GM12865 (cell line): ENCODE data around the gene STXBP2.
A peak's percentile ranks its signal among the peaks of the same experiment; 100 is the strongest.

Source experiments
- DNase-seq: peaks from one replicate; pipeline ENCODE4 v3.0.0; 2010; ENCODE audit warnings: low read depth
- H3K4me3 ChIP-seq: 2 replicates; pipeline ENCODE4 v1.5.1; 2011; ENCODE audit warnings: mild to moderate bottlenecking, low read depth, low read length, control low read depth
- TF ChIP-seq, protein P1 (sequence below): IDR thresholded peaks from 2 replicates; pipeline ENCODE4 v1.5.1; 2011; ENCODE audit warnings: low read length, control low read depth, low read depth, inconsistent platforms; ENCODE audit not compliant: insufficient read depth; ENCODE audit errors: missing control alignments

Gene STXBP2

DNA sequence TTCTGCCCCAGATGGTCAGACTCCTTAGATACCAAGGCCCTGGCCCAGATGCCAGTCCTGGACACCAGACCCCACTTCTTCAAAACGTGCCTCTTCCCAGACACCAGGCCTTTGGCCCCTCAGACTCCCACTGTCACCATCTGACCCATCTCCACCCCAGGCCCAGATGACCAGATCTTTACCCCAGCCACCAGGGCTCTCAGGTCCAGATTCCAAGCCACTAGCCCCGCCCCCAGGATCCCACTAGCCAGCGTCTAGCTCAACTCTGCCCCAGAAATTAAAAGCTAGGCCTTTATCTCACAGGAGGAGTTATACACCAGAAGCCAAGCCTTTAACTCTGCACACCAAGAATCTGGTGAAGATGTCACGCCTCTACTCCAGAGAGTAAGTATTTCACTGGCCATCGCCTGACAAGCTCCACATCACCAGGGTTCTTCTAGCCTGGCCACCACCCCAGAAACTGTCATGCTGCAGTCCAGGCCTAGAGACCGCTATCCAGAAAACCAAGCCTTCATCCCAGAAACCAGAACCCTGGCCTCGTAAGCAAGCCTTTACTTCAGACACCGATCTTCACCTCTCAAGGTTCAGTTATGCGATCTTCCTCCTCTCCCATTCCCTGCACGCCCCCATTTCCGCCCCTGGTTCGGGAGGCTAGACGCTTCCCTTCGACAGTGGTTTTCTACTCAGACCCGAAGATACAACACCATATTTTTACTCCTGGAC is 8.2 kb upstream of the STXBP2 start:
- TF ChIP-seq, protein P1, sequence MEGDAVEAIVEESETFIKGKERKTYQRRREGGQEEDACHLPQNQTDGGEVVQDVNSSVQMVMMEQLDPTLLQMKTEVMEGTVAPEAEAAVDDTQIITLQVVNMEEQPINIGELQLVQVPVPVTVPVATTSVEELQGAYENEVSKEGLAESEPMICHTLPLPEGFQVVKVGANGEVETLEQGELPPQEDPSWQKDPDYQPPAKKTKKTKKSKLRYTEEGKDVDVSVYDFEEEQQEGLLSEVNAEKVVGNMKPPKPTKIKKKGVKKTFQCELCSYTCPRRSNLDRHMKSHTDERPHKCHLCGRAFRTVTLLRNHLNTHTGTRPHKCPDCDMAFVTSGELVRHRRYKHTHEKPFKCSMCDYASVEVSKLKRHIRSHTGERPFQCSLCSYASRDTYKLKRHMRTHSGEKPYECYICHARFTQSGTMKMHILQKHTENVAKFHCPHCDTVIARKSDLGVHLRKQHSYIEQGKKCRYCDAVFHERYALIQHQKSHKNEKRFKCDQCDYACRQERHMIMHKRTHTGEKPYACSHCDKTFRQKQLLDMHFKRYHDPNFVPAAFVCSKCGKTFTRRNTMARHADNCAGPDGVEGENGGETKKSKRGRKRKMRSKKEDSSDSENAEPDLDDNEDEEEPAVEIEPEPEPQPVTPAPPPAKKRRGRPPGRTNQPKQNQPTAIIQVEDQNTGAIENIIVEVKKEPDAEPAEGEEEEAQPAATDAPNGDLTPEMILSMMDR = no peak
- H3K4me3 ChIP-seq = peak overlapping the region; percentile 93
- no peak for DNase-seq

DNA sequence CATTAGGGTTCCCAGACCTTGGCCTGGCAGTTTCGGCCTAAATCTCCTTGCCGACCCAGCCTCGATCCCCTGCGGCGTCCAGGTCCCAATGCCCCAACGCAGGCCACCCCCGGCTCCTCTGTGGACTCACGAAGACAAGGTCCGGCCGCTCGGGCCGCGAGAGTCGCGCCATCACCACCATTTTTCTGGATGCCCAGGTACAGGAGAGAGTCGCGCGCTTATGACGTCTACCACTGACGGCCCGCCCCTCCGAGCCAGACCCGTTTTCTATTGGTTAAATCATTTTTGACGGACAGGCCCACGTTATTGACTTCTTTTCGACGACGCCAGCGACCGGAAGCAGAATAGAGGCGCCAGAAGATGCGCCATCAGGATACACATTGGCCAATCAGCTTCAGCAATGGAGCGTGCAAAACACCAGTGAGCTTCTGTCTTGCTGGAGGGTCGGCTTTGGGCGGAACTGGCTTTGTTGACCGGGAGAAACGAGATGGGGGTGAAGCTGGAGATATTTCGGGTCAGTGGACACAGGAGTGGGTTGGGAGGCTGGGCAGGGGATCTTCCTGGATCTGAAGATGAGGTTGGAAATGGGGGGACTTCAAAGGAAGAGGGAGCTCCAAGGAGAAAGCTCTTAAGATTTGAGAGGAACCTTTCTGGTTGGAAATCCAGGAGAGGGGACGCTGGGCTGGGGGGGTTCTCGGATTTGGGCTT is 7.4 kb upstream of the STXBP2 start, which contains the start of the genes PET100 and XAB2:
PET100 (plus strand) TSS at position 447 of the 708 bp plus-strand sequence; CDS start at position 488, 41 bp downstream.
XAB2 (minus strand) TSS at position 199 of the 708 bp plus-strand sequence; CDS start at position 181, 18 bp downstream.
- H3K4me3 ChIP-seq = peak within 1 kb of the TSS; percentile 93
- peak; percentile 99 for DNase-seq
- TF ChIP-seq, protein P1 = no peak

DNA sequence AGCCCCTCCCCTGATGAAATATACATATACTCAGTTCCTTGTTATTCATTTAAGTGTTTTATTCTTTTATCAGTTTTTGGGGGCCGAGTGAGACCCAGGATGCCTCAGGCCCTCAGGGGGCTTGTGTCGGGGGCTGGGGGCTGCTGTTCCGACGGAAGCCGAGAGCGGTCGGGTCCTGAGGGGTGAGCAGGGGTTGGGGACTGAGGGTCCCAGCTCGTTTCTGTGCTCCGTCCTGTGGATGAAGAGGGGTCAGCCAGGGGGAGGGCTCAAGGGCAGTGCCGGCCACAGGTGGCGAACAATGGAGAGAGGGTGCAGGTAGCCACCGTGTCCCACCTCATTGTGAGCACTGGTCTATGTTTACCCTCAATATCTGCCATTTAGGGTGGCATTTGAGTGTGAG is 5.3 kb upstream of the STXBP2 start:
- H3K4me3 ChIP-seq = no peak overlapping the region
- TF ChIP-seq, protein P1 = no peak
- DNase-seq = no peak

DNA sequence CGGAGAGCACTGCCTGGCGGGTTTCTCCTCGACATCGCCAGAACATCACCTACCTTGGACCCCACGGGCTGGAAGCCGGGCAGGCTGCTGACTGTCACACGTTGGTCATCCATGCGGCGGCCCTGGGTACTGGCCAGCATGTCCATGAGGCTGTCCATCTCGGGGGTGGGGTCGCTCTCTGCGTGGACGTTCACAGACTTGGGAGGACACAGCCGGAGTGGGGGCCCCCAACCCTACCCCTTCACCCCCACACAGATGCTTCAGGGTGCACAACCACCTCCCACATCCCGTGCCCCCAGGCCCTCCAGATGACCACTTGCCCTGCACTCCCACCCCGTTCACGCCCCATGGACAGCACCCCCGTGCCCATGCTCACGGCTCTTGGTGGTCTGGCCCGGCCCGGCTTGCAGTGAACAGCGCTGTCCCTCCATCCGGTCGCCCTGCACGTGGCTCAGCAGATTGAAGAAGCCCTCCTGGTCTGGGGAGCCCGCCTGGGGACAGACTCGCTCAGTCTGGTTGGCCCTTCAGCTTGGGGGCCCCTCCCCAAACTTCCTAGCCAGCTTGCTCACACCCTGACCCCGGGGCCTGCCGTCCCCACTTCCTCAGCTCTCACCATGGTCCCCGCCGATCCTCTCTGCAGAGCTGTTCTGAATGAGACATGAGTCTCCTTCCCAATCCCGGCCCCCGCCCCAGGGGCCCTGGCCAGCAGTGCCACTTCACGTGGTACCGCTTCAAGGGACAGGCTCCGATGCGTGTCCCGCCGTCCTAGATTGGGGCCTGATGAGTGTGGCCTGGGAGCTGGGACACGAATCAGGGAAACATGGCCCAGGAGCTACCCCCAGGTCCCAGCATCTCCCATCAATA is 4.3 kb upstream of the STXBP2 start:
- TF ChIP-seq, protein P1 = no peak
- H3K4me3 ChIP-seq = no peak overlapping the region
- DNase-seq = no peak

DNA sequence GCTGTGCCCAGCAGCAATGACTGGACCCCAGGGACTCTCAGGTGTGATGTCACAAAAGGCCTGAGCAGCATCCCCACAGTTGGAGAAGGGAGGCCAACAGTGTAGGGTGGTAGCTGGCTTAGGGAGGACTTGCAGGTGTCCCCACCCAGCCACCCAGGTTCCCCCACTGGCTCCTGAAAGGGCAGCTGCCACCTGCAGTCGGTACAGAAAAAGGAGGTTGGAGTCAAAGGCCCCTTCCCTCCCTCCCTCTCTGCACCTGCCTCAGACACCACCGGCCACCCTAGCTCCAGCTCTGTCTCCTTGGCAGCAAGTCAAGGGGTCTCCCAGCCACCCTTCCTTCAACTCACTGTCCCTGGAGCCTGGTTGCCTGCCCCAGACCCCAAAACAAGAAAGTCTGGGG is 3.2 kb upstream of the STXBP2 start, which contains the start of gene PCP2:
PCP2 (minus strand) TSS at position 22 of the 400 bp plus-strand sequence. CDS start 262 bp downstream, outside the sequence.
- no peak within 1 kb of the TSS for H3K4me3 ChIP-seq
- TF ChIP-seq, protein P1 = no peak
- no peak for DNase-seq

DNA sequence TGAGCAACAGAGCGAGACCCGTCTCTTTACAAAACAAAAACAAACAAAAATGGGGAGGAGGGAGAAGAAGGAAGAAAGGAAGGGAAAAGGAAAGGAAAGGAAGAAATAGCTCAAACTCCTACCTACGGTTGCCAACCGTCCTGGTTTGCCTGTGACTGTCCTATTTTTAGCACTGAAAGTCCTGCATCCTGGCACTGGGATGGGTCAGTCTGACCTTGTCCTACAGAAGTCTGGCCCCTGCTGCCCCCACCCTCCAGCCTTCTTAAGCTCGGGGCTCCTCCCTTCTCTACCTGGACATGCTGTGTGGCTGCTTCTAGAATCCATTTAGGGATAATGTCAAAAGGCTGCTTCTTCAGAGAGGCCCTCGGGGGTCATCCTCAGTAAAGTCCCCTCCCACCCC is 1.2 kb upstream of the STXBP2 start:
- H3K4me3 ChIP-seq = no peak overlapping the region
- TF ChIP-seq, protein P1 = no peak
- DNase-seq = no peak
